HG02840 (cell line): ENCODE results near the gene BMPR1B.

Source experiments
- ATAC-seq: cut with Tn5 transposase; IDR thresholded peaks from one replicate; pipeline ENCODE4 v1.9.1; 2021; ENCODE audit warnings: mild to moderate bottlenecking, moderate library complexity, moderate number of reproducible peaks; ENCODE audit not compliant: unreplicated experiment, low FRiP score

Gene BMPR1B

GRCh38 chr4:95071851-95072250 lies 314.1 kb downstream of the BMPR1B start:
- no peak for ATAC-seq

GRCh38 chr4:95073646-95074045 lies 315.9 kb downstream of the BMPR1B start:
- no peak for ATAC-seq

GRCh38 chr4:95077864-95078263 lies 320.1 kb downstream of the BMPR1B start:
- no peak for ATAC-seq

- ATAC-seq: no peak
These were observed 323.2 kb downstream of the BMPR1B start for GRCh38 chr4:95080969-95081368.

- no peak for ATAC-seq
These were observed 326.8 kb downstream of the BMPR1B start for GRCh38 chr4:95084584-95084983.

- ATAC-seq: no peak
These were observed 327.5 kb downstream of the BMPR1B start for GRCh38 chr4:95085124-95085833.

- ATAC-seq: no peak
These were observed 328.8 kb downstream of the BMPR1B start for GRCh38 chr4:95086551-95086950.

GRCh38 chr4:95087657-95088455 lies 330.1 kb downstream of the BMPR1B start:
- ATAC-seq: no peak

GRCh38 chr4:95091272-95091671 lies 333.5 kb downstream of the BMPR1B start:
- no peak for ATAC-seq

GRCh38 chr4:95092766-95093165 lies 335.0 kb downstream of the BMPR1B start:
- ATAC-seq: no peak

- no peak for ATAC-seq
These were observed 335.7 kb downstream of the BMPR1B start for GRCh38 chr4:95093460-95093859.

GRCh38 chr4:95093936-95094929 lies 336.5 kb downstream of the BMPR1B start:
- ATAC-seq: no peak

GRCh38 chr4:95095348-95095974 lies 337.7 kb downstream of the BMPR1B start:
- no peak for ATAC-seq

GRCh38 chr4:95102162-95102790 lies 344.5 kb downstream of the BMPR1B start:
- ATAC-seq: no peak

- ATAC-seq: no peak
These were observed 347.4 kb downstream of the BMPR1B start for GRCh38 chr4:95105112-95105511.

- ATAC-seq: no peak
These were observed 348.2 kb downstream of the BMPR1B start for GRCh38 chr4:95105983-95106382.

GRCh38 chr4:95106408-95106928 lies 348.7 kb downstream of the BMPR1B start:
- no peak for ATAC-seq

GRCh38 chr4:95107004-95107403 lies 349.2 kb downstream of the BMPR1B start:
- no peak for ATAC-seq

- ATAC-seq: no peak
These were observed 349.9 kb downstream of the BMPR1B start for GRCh38 chr4:95107635-95108034.
